PC-9 (cell line): ENCODE measurements around the gene FBF1. TPM values are rescaled to one million over a fixed set of nuclear protein-coding genes. Genes with fewer than 3 reads are reported as not detected.

Experiments used
- BruUV-seq: library from RNA; stranded (reverse); fragments of 400-500 nt; replicated peaks from 2 replicates; lab custom pipeline; 2021; lab: Mats Ljungman, UMichigan
- CTCF ChIA-PET: fragments of 300-600 bp; sonication (Branson Sonifier 250); formaldehyde crosslinking; loops from one replicate; lab custom pipeline; 2022; ENCODE audit warnings: antibody characterized with exemption; lab: Charles Lee
- POLR2A ChIA-PET: fragments of 300-600 bp; sonication (Branson Sonifier 250); formaldehyde crosslinking; loops from one replicate; lab custom pipeline; 2022; ENCODE audit warnings: antibody characterized with exemption; ENCODE audit not compliant: unreplicated experiment; lab: Charles Lee
- DNase-seq, 2 experiments: peaks; one replicate each; pipeline versions ENCODE4 v3.0.0 to v3.0.0-alpha.2; 2015 to 2022; ENCODE audit warnings: mixed read lengths in 1 of 2
- H2AFZ ChIP-seq: fragments of 200-600 bp; sonication (generic); 2 replicates; pipeline ENCODE4 v1.8.1; 2017; ENCODE audit warnings: antibody characterized with exemption
- H3F3A ChIP-seq: fragments of 200-600 bp; sonication (generic); 2 replicates; pipeline ENCODE4 v1.8.1; 2017; ENCODE audit warnings: antibody characterized with exemption, mild to moderate bottlenecking, low read depth; ENCODE audit not compliant: insufficient read depth
- H3K27ac ChIP-seq: fragments of 200-600 bp; sonication (generic); 2 replicates; pipeline ENCODE4 v1.6.1; 2016; ENCODE audit warnings: mixed run types
- H3K27me3 ChIP-seq: fragments of 200-600 bp; sonication (generic); 2 replicates; pipeline ENCODE4 v1.6.1; 2016; ENCODE audit warnings: low read depth, mixed run types; ENCODE audit not compliant: insufficient read depth
- H3K36me3 ChIP-seq: fragments of 200-600 bp; sonication (generic); 2 replicates; pipeline ENCODE4 v1.6.1; 2016; ENCODE audit warnings: low read depth, mixed run types
- H3K4me1 ChIP-seq: fragments of 200-600 bp; sonication (generic); replicated peaks from 2 replicates; pipeline ENCODE4 v1.6.1; 2016; ENCODE audit warnings: mixed run types; ENCODE audit not compliant: insufficient read depth
- H3K4me2 ChIP-seq: fragments of 200-600 bp; sonication (generic); 2 replicates; pipeline ENCODE4 v1.6.1; 2017; ENCODE audit warnings: mixed run types
- H3K4me3 ChIP-seq: fragments of 200-600 bp; sonication (generic); 2 replicates; pipeline ENCODE4 v1.6.1; 2016; ENCODE audit warnings: mixed run types
- H3K79me2 ChIP-seq: fragments of 200-600 bp; sonication (generic); 2 replicates; pipeline ENCODE4 v1.6.1; 2017; ENCODE audit warnings: low read depth, mixed run types
- H3K9me2 ChIP-seq: fragments of 200-600 bp; sonication (generic); 2 replicates; pipeline ENCODE4 v1.8.1; 2017; ENCODE audit warnings: mild to moderate bottlenecking; ENCODE audit not compliant: insufficient read depth
- H3K9me3 ChIP-seq: fragments of 200-600 bp; sonication (generic); 2 replicates; pipeline ENCODE4 v1.8.1; 2016; ENCODE audit warnings: low read depth; ENCODE audit not compliant: insufficient read depth
- H4K20me1 ChIP-seq: fragments of 200-600 bp; sonication (generic); 2 replicates; pipeline ENCODE4 v1.8.1; 2017; ENCODE audit not compliant: insufficient read depth
- CTCF ChIP-seq: fragments of 200-600 bp; sonication (generic); conservative IDR thresholded peaks from 2 replicates; pipeline ENCODE4 v1.6.1; 2017; ENCODE audit warnings: mixed run types, antibody characterized with exemption, mild to moderate bottlenecking, moderate library complexity
- EZH2 ChIP-seq: fragments of 200-600 bp; sonication (generic); IDR thresholded peaks from 2 replicates; pipeline ENCODE4 v1.8.0; 2017; ENCODE audit warnings: antibody characterized with exemption, low read depth
- intact Hi-C: fragments of 100-400 bp; cut with micrococcal nuclease; formaldehyde crosslinking; loops from one replicate; pipeline ENCODE4 v1.10.0; 2022; ENCODE audit not compliant: unreplicated experiment
- total RNA-seq: library from RNA; stranded (reverse); gene quantifications from 2 replicates; pipeline ENCODE4 v1.2.3, GENCODE V29; 2021

The FBF1 gene
- total RNA-seq, 1 experiment from 2014 or later: 22.5 TPM

DNA sequence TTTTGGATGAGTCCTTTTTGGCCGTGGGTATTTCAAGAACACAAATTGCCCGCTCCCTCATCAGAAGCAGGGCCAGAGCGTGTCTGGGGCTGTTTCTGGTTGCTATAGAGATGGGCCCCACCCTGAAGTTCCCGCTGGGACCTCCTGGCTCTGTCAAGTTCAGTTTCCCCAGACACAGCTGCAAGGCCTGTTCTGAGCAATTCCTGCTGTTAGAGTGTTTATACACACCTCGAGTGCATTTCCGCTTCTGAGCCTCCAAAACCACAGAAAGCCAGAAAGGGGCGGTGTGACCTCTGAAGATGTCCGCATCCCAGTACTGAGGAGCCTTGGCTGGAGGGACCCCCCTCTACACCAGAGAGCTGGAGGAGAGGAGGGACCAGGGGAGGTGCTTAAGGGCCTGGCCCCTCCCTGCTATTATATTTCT, 76.4 kb downstream of the FBF1 start:
- Histone ChIP-seq H3K4me2 (no peak overlapping the region), H3K36me3 (no peaks in the 10 kb centered on the region), H3K9me3 (no peaks in the 10 kb centered on the region), H4K20me1 (no peaks in the 10 kb centered on the region), H3K9me2 (no peaks in the 10 kb centered on the region), H3K27me3 (no peaks in the 10 kb centered on the region), H3K4me3 (no peak overlapping the region), H3K79me2 (no peaks in the 10 kb centered on the region), H3K4me1 (peaks cover 2% of the 10 kb centered on the region; the same call in 1 of the 2 replicates), H3F3A (peaks cover 6% of the 10 kb centered on the region; the same call in 1 of the 2 replicates), H2AFZ (no peak overlapping the region), H3K27ac (no peak overlapping the region)
- no TSS peak for BruUV-seq
- TF ChIP-seq EZH2 (no peak), CTCF (no peak)
- ChIA-PET CTCF (interaction anchor here (1.0 kb wide), 1 partner anchor 18 kb away, joined by 3 read pairs; no protein-coding TSS in a partner anchor), POLR2A (no interaction called here)
- no peak for DNase-seq
- intact Hi-C loops: no loop called here

DNA sequence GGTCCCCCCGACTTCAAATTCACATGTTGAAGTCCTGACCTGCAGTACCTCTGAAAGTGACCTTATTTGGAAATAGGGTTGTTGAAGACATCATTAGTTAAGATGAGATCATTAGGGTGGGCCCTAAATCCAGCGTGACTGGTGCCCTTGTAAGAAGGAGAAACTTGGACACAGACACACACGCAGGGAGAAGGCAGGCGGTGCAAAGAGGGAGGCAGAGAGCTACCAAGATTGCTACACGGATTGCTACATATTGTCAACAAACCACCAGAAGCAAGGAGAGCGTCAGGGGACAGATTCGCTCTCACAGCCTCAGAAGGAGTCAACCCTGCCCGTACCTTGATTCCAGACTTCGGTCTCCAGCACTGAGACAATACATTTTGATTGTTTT, 78.9 kb downstream of the FBF1 start:
- ChIA-PET CTCF (interaction anchor here (0.6 kb wide), 2 partner anchors 115 to 248 kb away, joined by 8 to 11 read pairs; no protein-coding TSS in a partner anchor), POLR2A (interaction anchor here (0.7 kb wide), 1 partner anchor 221 kb away, joined by 4 read pairs; no protein-coding TSS in a partner anchor)
- Histone ChIP-seq H3K4me3 (no peak overlapping the region), H4K20me1 (no peaks in the 10 kb centered on the region), H3K9me2 (no peaks in the 10 kb centered on the region), H2AFZ (no peak overlapping the region), H3K27ac (no peak overlapping the region), H3K27me3 (no peaks in the 10 kb centered on the region), H3K9me3 (no peaks in the 10 kb centered on the region), H3K36me3 (no peaks in the 10 kb centered on the region), H3K4me1 (no peaks in the 10 kb centered on the region), H3K79me2 (no peaks in the 10 kb centered on the region), H3K4me2 (no peak overlapping the region), H3F3A (peaks cover 13% of the 10 kb centered on the region; the same call in 1 of the 2 replicates)
- no peak for TF ChIP-seq EZH2
- no peak for TF ChIP-seq CTCF
- DNase-seq: no peak
- intact Hi-C loops: no loop called here
- no TSS peak for BruUV-seq

Other genes with a start within 250 kb of the FBF1 start
- 448 and 461 TPM in 2 replicates for gene ITGB4, start 219.6 kb downstream of the FBF1 start, total RNA-seq
- gene GALK1, start 175.8 kb downstream of the FBF1 start, total RNA-seq: 12.7 and 12.8 TPM in 2 replicates
- 25.3 and 27.8 TPM in 2 replicates for gene UNK, start 156.2 kb downstream of the FBF1 start, total RNA-seq
- gene UNC13D, start 96.6 kb downstream of the FBF1 start, total RNA-seq: 94.4 and 108 TPM in 2 replicates
- 114 and 159 TPM in 2 replicates for gene WBP2, start 85.7 kb downstream of the FBF1 start, total RNA-seq
- gene TRIM47, start 62.5 kb downstream of the FBF1 start, total RNA-seq: 46.1 and 48.3 TPM in 2 replicates
- gene TRIM65, start 44.1 kb downstream of the FBF1 start, total RNA-seq: 21.1 and 27.1 TPM in 2 replicates
- gene MRPL38, start 36.2 kb downstream of the FBF1 start, total RNA-seq: 127 and 136 TPM in 2 replicates
- gene ACOX1, start 38.1 kb upstream of the FBF1 start, total RNA-seq: 35.5 and 37.1 TPM in 2 replicates
- 19.6 and 22.7 TPM in 2 replicates for gene TEN1, start 38.2 kb upstream of the FBF1 start, total RNA-seq
- 10.3 and 12.3 TPM in 2 replicates for gene CDK3, start 59.8 kb upstream of the FBF1 start, total RNA-seq
- gene EVPL, start 86.3 kb upstream of the FBF1 start, total RNA-seq: 60.8 and 77.8 TPM in 2 replicates
- gene SRP68, start 131.5 kb upstream of the FBF1 start, total RNA-seq: 69.7 and 91.7 TPM in 2 replicates
- gene GALR2, start 133.7 kb upstream of the FBF1 start, total RNA-seq: 2.8 and 3.0 TPM in 2 replicates
- not detected in 2 replicates for gene ZACN, start 138.1 kb upstream of the FBF1 start, total RNA-seq
- gene EXOC7, start 162.7 kb upstream of the FBF1 start, total RNA-seq: 118 and 131 TPM in 2 replicates
- gene FOXJ1, start 200.2 kb upstream of the FBF1 start, total RNA-seq: 12.5 and 23.7 TPM in 2 replicates